ENCODE results near the gene SH2D4B.

Gene SH2D4B

GRCh38 chr10:80504158-80504811 lies 33.4 kb upstream of the SH2D4B start:
- ChIA-PET POLR2A (ENCODE audit: low non-redundant PET) (interaction anchor here (0.9 kb wide), 1 partner anchor 93 kb away, joined by 3 read pairs; no protein-coding TSS in a partner anchor), CTCF (interaction anchor here (1.2 to 3.3 kb wide), 9 partner anchors 19 to 121 kb away, joined by 3 to 42 read pairs (median 12); partner anchors contain the start of gene TSPAN14)
- no peak for DNase-seq (ENCODE audit: low spot score)
- H3K27ac ChIP-seq, result peak overlapping the region; percentile 98
- no peak for TF ChIP-seq CTCF (conservative IDR thresholded peaks at IDR 0.05; ENCODE audit: low read depth)

GRCh38 chr10:80504897-80505465 lies 32.7 kb upstream of the SH2D4B start:
- ChIA-PET POLR2A (ENCODE audit: low non-redundant PET) (interaction anchor here (1.1 kb wide), 1 partner anchor 46 kb away, joined by 6 read pairs; no protein-coding TSS in a partner anchor), CTCF (interaction anchor here (0.6 to 3.3 kb wide), 24 partner anchors 8 to 233 kb away, joined by 3 to 42 read pairs (median 5); partner anchors contain the start of genes PRXL2A and TSPAN14)
- peak overlapping the region; percentile 98 for H3K27ac ChIP-seq
- DNase-seq (ENCODE audit: low spot score), result no peak
- no peak for TF ChIP-seq CTCF (conservative IDR thresholded peaks at IDR 0.05; ENCODE audit: low read depth)

GRCh38 chr10:80506189-80506575 lies 31.5 kb upstream of the SH2D4B start:
- POLR2A ChIA-PET (ENCODE audit: low non-redundant PET), result interaction anchor here (1.1 kb wide), 1 partner anchor 47 kb away, joined by 6 read pairs; no protein-coding TSS in a partner anchor
- TF ChIP-seq CTCF (conservative IDR thresholded peaks at IDR 0.05; ENCODE audit: low read depth), result no peak
- peak overlapping the region; percentile 98 for H3K27ac ChIP-seq
- CTCF ChIA-PET, result interaction anchor here (0.6 to 3.3 kb wide), 30 partner anchors 10 to 1083 kb away, joined by 3 to 42 read pairs (median 4); partner anchors contain the start of gene TSPAN14
- DNase-seq (ENCODE audit: low spot score), result peak; percentile 92

- no peak for DNase-seq (ENCODE audit: low spot score)
- POLR2A ChIA-PET (ENCODE audit: low non-redundant PET), result no interaction called here
- CTCF ChIA-PET, result interaction anchor here (0.7 to 3.3 kb wide), 4 partner anchors 52 to 343 kb away, joined by 3 to 41 read pairs (median 4); partner anchors contain the start of gene TSPAN14
- no peak for TF ChIP-seq CTCF (conservative IDR thresholded peaks at IDR 0.05; ENCODE audit: low read depth)
- peak overlapping the region; percentile 98 for H3K27ac ChIP-seq
Observed at GRCh38 chr10:80506836-80507487, 30.7 kb upstream of the SH2D4B start.

GRCh38 chr10:80509108-80509402 lies 28.6 kb upstream of the SH2D4B start:
- TF ChIP-seq CTCF (conservative IDR thresholded peaks at IDR 0.05; ENCODE audit: low read depth), result no peak
- POLR2A ChIA-PET (ENCODE audit: low non-redundant PET), result no interaction called here
- CTCF ChIA-PET, result interaction anchor here (1.0 kb wide), 1 partner anchor 65 kb away, joined by 9 read pairs; no protein-coding TSS in a partner anchor
- H3K27ac ChIP-seq, result peak overlapping the region; percentile 81
- no peak for DNase-seq (ENCODE audit: low spot score)
